Measurements from ENCODE around the gene ANKRD31.
A peak's percentile ranks its signal among the peaks of the same experiment; 100 is the strongest.

Gene ANKRD31

GRCh38 chr5:75058986-75059535, 177.6 kb downstream of the ANKRD31 start:
- DNase-seq (ENCODE audit: low read depth in 2 of 2) = no peak

GRCh38 chr5:75057561-75057960, 179.1 kb downstream of the ANKRD31 start:
- no peak for DNase-seq (ENCODE audit: low read depth in 2 of 2)

GRCh38 chr5:75055727-75056144, 180.9 kb downstream of the ANKRD31 start:
- DNase-seq (ENCODE audit: low read depth in 2 of 2) = no peak

GRCh38 chr5:75054134-75054930, 182.3 kb downstream of the ANKRD31 start:
- no peak for DNase-seq (ENCODE audit: low read depth in 2 of 2)

- peak; percentile 11 to 37 for DNase-seq (ENCODE audit: low read depth in 2 of 2)
Measured at GRCh38 chr5:75053304-75054133, 183.2 kb downstream of the ANKRD31 start.

- no peak for DNase-seq (ENCODE audit: low read depth in 2 of 2)
Measured at GRCh38 chr5:75053054-75053303, 183.7 kb downstream of the ANKRD31 start.

GRCh38 chr5:75052192-75053053, 184.3 kb downstream of the ANKRD31 start, which contains the start of gene GCNT4:
TSS of gene GCNT4 (minus strand) at chr5:75052558. CDS start at chr5:75030037, 22,521 bp downstream.
- DNase-seq (ENCODE audit: low read depth in 2 of 2) = peak in 1 of 2 donors; percentile 37

- DNase-seq (ENCODE audit: low read depth in 2 of 2) = no peak
Measured at GRCh38 chr5:75051217-75051751, 185.4 kb downstream of the ANKRD31 start.

GRCh38 chr5:75050415-75050814, 186.3 kb downstream of the ANKRD31 start:
- DNase-seq (ENCODE audit: low read depth in 2 of 2) = no peak

GRCh38 chr5:75049456-75050351, 187.0 kb downstream of the ANKRD31 start:
- DNase-seq (ENCODE audit: low read depth in 2 of 2) = peak; percentile 39 to 60

GRCh38 chr5:75048457-75048953, 188.2 kb downstream of the ANKRD31 start:
- DNase-seq (ENCODE audit: low read depth in 2 of 2) = no peak

GRCh38 chr5:75047356-75047755, 189.3 kb downstream of the ANKRD31 start:
- DNase-seq (ENCODE audit: low read depth in 2 of 2) = no peak

GRCh38 chr5:75046366-75047142, 190.1 kb downstream of the ANKRD31 start:
- DNase-seq (ENCODE audit: low read depth in 2 of 2) = no peak

GRCh38 chr5:75045071-75045470, 191.6 kb downstream of the ANKRD31 start:
- DNase-seq (ENCODE audit: low read depth in 2 of 2) = no peak

- no peak for DNase-seq (ENCODE audit: low read depth in 2 of 2)
Measured at GRCh38 chr5:75044406-75044805, 192.3 kb downstream of the ANKRD31 start.

GRCh38 chr5:75043633-75044264, 192.9 kb downstream of the ANKRD31 start:
- no peak for DNase-seq (ENCODE audit: low read depth in 2 of 2)

- no peak for DNase-seq (ENCODE audit: low read depth in 2 of 2)
Measured at GRCh38 chr5:75042522-75042921, 194.2 kb downstream of the ANKRD31 start.

- no peak for DNase-seq (ENCODE audit: low read depth in 2 of 2)
Measured at GRCh38 chr5:75040973-75041372, 195.7 kb downstream of the ANKRD31 start.

- DNase-seq (ENCODE audit: low read depth in 2 of 2) = peak in 1 of 2 donors; percentile 36
Measured at GRCh38 chr5:75037106-75037505, 199.6 kb downstream of the ANKRD31 start.

Measured in stimulated activated CD8-positive, alpha-beta memory T cell treated with anti-CD3 and anti-CD28 coated beads, Interleukin-7, amount 100 ng/mL, for 4 hours (primary cell).